IPS DF 4.7 (cell line): Measurements from ENCODE around the gene AFDN.
"Not testable (repeated sequence)": the region's sequence is repeated elsewhere in the genome, so short reads cannot be mapped to it uniquely, and the experiment has no call there.

Source experiments
- DNase-seq: peaks from one replicate; pipeline ENCODE4 v3.0.0-alpha.2; 2013; ENCODE audit warnings: low spot score; ENCODE audit errors: extremely low read depth

AFDN gene

DNA sequence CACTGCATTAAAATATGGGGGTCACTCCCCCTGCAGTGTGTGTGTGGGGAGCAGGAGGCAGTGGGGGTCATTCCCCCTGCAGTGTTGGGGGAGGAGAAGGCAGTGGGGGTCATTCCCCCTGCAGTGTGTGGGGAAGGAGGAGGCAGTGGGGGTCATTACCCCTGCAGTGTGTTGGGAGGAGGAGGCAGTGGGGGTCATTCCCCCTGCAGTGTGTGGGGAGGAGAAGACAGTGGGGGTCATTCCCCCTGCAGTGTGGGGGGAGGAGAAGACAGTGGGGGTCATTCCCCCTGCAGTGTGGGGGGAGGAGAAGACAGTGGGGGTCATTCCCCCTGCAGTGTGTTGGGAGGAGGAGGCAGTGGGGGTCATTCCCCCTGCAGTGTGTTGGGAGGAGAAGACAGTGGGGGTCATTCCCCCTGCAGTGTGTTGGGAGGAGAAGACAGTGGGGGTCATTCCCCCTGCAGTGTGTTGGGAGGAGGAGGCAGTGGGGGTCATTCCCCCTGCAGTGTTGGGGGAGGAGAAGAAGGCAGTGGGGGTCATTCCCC, 149.5 kb downstream of the AFDN start:
- DNase-seq: not testable (repeated sequence)

DNA sequence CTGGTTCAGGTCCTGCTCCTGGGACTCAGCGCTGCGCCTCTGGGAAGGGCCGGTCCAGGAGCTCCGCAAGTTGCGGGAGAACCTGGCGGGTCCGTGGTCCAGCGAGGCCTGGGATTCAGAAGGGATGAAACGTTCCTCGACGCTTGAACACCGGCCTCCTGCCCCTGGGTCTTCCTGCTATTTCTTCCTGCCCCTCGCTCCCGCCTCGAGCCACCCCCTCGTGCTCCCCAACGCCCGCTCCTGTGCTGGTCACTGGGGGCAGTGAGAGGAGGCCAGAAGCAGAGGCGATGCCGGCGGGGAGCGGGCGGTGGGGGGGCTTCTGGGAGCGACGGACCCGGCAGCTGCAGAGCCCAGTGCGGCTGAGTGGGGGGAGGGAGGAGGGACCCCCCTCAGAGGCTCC, 150.0 kb downstream of the AFDN start:
- DNase-seq: no peak

DNA sequence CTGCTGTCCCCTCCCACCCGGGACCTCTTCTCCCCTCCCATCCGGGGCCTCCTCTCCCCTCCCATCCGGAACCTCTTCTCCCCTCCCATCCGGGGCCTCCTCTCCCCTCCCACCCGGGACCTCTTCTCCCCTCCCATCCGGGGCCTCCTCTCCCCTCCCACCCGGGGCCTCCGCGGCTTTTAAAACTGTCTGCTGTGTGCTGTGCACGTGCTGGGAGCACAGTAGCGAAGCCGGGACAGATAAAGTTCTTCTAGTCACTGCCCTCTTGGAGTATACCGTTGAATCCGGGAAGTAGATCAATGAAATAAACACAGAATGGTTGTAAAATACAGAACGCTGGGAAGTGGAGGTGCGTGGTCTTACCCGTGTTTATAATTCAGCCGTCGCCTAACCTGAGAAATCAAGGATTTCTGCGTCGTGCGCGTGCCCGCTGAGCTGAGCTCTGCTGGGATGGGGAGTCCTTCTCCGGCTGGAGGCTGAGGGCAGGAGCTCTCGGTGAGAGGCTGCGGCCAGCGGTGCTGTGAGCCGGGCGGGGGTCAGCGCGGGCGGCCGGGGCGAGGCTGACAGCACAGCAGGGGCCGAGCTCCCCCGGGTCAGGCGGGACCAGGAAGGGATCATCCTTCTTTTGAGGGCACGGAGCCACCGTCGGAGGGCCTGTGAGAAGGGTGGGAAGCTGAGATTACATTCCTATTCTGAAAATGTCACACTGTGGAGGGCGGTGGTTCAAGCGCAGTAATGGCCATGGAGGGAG, 151.2 kb downstream of the AFDN start:
- DNase-seq: no peak

DNA sequence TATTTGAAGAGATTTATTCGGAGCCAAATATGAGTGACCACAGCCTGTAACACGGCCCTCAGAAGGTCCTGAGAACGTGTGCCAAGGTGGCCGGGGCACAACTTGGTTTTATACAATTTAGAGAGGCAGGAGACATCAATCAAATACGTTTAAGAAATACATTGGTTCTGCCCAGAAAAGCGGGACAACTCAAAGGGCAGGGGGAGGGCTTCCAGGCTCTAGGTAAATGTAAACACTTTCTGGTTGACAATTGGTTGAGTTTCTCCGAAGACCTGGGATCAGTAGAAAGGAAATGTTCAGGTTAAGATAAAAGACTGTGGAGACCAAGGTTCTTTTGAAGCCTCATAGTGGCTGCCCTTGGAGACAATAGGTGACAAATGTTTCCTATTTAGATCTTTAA, 151.9 kb downstream of the AFDN start:
- no peak for DNase-seq

DNA sequence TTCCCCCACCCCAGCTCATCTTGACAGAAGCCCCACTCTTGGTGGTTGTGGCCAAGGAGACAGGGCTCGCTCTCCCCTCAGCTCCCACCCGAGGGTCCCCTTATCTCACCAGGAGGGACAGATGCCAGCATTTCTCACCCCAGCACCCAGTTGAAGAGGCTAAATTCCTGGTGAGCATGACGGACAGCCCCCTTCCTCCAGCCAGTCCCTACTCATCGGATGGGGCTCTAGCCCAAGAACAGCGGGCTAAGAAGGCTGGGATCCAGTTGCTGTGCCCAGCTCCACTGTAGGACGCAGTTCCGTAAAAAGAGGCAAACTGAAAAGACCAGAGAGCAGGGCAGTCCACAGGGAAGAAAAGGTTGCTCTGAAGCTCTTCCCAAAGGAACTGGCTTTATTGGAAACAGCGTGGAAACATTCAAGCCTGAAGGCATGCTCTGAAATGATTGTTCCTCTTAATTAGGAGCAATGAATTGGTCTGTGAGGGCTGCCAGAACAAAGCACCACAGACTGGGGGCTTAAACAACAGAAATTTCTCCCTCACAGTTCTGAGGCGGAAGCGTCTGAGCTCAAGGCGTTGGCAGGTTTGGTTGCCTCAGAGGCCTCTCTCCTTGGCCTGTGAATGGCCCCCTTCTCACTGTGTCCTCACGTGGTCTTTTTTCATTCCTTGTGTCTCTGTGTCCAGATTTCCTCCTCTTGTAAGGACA, 152.9 kb downstream of the AFDN start:
- DNase-seq: no peak

DNA sequence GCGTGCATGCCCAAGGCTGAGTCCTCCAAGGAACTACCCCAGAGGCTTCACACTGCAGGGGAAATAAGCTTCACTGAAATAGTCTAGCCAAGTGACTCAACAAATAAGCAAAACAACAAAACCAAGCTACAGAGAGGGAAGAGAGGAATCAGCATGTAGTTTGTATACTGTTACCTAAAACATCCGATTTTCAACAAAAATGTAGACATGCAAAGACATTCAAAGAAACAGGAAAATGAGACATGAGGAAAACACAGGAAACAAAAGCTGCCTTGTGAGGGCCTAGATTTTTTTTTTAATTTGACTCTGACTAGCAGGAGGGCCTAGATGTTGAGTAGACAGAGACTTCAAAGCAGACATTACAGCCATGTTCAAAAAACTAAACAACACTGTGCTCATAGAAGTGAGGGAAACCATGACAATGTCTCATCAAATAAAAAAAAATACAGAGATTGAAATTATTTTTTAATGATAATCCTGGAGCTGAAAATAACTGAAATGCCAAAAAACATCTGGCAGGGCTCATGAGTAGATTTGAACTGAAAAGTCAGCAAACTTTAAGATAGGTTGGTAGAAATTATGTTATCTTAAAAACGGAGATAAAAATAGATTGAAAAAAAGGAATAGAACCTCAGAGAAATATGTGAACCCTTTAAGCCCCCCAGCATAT, 154.3 kb downstream of the AFDN start:
- no peak for DNase-seq

DNA sequence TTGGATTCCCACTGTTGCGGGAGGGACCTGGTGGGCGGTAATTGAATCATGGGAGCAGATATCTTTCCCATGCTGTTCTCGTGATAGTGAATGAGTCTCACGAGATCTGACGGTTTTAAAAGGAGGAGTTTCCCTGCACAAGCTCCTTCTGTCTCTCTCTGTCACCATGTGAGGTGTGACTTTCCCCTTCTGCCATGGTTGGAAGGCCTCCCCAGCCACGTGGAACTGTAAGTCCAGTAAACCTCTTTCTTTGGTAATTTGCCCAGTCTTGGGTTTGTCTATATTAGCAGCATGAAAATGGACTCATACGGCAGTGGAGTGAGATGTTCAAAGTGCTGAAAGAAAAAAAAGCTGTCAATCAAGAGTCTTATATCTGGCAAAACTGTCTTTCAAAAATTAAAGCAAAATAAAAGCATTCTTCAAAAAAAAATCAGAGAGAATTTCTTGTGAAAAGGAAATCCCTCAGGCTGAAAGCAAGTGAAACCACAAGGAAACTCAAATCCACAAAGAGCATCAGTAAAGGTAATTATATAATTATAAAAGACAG, 155.3 kb downstream of the AFDN start:
- DNase-seq: no peak

DNA sequence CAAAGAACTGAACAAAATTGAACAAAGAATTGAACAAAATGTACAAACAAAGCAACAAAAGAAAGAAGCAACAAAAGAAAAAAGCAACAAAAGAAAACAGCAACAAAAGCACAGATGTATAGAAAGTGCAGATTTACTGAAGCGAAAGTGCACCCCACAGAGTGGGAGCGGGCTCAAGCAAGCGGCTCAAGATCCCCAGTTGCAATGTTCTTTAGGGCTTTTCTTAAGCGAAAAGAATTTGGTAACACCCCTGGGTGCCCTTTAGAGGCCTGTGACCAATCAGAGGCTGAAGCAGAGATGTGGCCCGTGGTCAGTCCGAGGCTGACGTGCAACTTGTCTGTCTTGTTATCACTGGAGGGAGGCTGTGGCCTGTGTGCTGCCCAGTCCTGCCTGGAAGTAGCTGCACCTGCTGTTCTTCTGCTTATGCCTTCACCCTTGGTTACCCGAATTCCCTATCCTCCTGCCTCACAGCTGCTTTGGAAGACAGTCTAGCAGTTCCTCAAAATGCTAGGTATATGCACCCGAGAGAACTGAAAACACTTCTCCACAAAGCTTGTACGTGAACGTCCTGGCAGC, 157.5 kb downstream of the AFDN start:
- DNase-seq: no peak

DNA sequence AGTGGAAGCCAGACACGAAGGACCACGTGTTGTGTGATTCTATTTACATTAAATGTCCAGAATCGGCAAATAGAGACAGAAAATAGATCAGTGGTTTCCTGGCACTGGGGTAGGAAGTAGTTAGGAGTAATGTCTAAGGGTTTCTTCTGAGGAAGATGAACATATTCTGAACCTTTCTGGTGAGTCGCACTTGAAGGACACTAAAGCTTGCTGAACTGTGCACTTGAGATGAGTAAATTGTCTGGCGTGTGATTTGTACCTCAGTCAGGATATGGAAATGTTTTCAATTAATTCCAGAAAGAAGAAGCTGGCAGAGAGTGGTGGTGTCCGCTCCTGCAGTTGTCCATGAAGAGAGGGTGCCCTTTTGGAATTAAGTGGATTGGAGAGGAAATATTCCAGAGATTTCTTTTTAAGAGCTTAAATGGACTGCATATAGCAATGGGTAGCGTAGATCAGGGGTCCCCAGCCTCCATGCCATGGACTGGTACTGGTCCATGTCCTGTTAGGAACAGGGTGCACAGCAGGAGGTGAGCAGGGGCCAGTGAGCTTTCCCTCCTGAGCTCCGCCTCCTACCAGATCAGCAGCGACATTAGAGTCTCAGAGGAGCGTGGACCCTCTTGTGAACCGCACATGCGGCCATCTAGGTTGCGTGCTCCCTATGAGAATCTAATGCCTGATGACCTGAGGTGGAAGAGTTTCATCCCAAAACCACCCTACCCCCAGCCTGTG, 158.3 kb downstream of the AFDN start:
- DNase-seq: no peak

DNA sequence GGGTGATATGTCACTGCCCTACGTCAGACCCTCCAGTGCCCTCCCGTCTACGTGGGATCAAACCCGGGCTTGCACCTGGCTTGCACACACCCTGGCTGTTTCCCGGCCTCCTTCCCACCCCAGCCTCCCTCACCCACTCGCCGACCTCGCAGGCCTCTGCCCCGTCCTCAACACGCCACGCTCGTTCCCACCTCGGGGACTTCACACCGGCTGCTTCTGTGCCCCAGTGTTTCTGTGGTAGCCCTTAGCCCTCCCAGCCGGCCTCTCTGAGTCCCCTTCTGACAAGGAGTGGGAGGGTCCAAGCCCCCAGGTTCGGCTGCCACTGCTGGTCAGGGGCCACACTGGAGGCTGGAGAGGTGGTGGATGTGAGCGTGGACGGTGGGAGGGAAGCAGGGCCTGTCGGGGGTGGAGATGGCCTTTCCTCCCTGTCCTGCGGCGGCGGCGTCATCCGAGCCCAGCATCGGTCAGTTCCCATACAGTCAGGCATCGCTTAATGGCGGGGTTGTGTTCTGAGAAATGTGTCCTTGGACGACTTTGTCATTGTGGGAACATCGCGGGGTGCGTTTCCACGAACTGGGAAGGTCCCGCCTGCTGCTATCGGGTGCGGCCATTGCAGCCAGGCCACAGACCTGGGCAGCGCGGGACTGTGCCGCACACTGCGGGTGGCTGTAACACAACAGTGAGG, 159.3 kb downstream of the AFDN start:
- DNase-seq: no peak

DNA sequence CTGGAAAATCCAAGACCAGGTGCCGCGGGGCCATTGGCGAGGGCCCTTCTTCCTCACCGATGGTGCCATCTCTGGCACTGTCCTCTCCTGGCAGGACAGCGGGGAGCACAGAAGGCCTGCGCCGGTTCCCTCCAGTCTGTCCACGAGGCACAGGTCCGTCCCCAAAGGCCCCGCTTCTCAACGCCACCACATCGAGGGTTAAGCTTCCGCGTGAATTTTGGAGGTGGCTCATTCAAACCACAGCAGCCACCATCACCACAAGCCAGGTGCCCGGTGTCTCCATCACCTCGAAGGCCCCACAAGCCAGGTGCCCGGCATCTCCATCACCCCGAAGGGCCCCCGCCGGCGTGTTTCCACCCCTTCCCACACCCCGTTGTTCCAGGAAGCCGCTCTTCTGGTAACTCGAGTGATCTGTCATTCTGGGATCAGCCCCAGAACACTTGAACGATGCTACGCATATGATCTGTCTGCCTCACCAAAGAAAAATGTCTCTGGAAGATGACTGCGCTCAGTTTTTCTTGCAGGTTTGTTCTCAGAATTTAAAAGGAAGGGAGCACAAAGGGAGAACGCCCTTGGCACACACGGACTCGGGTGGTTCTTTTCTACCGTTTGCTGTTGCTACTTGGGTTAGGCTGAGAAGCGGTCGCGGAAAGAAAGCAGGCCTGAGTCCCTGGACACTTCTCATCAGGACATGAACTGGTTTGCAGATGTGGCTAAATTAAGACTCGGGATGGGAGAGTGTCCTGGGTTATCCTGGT, 160.9 kb downstream of the AFDN start:
- no peak for DNase-seq

DNA sequence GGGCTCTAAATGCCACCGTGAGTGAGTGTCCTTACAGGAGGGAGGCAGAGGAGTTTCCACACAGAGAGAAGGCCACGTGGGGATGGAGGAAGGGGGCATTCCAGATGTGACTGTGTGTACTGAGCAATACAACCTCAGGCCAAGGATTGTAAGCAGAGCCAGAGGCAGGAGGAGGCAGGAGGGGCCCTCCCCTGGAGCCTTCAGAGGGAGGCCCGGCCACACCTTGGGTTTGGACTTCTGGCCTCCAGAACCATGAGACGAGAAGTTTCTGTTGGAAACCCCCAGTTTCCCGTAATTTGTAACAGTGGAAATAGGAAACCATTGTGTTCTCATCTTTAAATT, 161.4 kb downstream of the AFDN start:
- DNase-seq: no peak

DNA sequence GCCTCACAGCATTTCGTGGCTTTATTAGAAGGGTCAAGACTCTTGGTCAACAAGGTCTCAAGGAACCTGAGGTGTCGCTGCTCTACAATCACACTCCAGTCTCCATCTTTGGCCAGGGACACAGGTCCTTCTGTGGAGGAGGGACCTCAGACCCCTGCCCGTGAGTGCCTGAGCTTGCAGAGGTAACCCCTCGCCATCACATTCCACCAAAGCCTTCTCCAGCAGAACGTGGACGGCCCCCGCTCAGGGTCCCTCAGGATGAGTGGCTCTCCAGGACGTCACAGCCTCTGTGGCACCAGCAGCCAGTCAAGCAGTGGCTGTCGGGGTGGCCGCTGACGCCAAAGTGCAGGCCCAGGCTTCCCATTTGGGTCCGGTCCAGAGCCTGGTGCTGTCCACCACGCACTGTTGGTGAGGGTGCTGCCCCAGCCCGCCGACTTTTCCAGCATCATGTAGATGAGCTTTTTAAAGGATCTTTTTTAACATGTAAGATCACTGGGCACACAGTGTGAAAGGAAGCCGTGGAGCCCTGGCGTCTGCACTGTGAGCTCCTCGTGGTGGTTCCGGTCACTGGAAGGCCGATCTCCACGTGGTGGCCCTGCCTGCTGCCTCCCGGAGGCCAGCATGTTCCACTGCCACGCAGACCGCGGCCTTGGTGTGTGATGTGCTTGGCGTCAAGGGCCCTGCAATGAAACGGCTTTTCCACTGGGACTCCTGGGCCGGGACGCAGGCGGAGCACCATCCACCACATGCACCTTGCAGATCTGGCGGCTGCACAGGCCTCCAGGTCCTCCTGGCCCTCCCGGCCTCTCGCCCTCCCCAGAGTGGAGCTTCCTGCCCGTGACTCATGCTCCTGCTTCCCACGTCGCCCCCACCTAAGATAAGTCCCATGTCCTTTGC, 162.5 kb downstream of the AFDN start:
- DNase-seq: no peak

DNA sequence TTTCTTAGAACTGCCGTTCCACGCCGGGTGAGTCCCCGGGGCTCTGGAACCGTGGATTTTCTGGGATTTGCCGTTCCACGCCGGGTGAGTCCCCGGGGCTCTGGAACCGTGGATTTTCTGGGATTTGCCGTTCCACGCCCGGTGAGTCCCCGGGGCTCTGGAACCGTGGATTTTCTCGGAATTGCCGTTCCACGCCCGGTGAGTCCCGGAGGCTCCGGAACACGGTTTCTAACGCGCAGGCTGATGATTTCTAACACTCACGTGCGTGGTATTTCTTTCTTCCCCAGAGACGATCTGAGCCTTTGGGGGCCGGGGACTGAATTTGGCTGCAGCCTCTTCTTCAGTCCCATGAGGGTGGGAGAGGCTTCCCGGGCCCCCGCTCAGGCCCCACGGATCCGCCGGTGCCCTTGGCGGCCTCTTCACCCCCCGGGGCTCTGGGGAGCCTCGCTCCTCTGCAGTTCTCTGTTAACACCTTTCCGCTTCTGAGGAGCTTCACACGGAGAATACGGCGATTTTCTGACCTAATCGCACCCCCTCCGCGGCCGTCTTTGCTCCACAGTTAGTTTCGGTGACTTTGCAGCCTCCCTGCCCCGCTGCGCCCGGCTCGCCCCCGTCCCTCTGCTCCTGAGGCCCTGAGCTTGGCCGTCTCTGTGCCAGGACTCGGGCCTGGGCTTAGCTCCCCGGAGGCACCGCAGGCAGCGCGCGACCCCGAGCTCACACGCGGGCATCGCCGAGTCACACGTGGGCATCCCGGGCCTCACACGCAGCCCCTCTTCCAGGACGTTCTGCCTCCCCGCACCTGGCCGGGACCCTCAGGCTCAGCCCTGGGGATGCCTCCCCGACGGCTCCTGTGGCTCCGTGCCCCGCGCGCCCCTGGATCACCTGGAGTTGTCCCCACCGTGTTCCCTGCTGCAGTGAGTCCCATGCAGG, 163.6 kb downstream of the AFDN start:
- no peak for DNase-seq

DNA sequence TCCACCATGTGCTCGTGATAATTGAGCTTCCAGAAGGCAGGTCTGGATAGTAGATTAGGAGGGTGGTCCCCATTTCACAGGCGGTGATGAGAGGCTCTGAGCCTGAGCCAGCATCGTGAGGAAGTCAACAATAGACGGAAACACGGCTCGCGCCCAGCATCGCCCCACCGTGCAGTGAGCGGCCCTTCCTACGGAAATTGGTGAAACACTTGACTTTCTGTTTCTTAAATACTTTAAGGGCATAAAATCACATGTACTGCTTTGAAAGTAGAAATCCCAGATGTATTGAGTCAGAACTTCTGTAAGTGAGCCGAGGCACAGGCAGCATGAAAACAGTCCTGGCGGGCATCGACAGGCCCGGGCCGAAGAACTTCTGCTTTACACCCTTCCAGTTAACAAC, 166.5 kb downstream of the AFDN start:
- DNase-seq: no peak

DNA sequence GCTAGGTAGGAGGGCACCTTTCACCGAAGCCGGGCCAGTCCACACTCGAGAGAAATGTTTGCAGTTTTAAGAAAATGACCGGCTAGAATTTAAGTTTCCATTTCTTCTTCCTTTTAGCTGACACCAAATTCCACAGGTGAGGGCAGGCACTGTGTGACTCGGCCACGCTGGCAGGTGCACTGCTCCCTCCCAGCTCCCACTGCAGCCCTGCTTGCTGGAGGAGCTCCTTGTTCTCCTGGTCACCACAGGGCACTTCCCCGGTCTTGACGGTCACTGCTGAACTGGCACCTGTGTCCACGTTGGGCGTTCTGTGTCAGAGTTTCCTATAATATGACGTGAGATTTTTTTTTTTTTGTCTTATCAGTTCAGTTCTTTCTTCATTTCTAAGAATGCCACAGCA, 167.1 kb downstream of the AFDN start:
- no peak for DNase-seq

DNA sequence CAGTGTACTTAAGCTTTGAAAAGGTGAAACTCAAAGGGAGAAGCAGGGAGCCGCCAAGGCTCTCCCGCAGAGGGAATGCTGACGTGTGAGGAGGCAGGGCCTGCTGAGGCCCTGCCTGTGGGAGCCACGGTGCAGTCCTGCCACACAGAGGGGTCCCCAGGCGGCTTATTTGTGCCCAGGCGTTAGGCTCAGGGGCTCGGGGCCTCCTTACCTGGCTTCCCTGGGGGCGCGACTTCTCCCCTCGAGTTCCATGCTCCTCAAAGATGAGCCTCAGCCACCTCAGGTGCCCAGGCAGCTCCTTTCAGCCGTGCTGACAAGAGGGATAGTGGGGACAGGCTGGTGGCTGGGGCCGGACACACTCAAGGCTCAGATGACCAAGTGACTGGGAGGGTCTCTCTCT, 168.6 kb downstream of the AFDN start:
- no peak for DNase-seq

DNA sequence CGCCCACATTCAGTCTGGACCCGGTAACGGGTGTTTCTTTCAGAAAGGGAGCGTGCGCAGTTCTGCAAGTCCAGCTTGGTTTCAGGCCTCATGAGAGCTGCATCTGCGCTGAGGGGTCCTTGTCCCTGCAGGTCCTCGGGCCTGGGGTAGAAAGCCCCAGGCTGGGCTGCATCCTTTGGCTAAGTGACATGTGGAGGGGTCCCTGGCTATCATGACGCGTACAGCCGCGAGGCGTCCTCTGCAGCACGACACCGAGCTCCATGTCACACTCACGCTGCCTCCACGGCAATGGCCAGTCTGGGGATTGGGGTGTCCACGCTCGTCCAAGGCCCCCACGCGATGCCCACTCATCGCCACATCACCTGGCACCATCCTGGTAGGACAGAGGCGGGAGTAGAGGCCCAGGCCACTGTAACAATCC, 169.0 kb downstream of the AFDN start:
- DNase-seq: no peak
